Mesothelial cell of epicardium (in vitro differentiated cells): ENCODE data around the gene SH3PXD2B. TPM values are rescaled to one million over a fixed set of nuclear protein-coding genes. Genes with fewer than 3 reads are reported as not detected.

Experiments used
- DNase-seq, 2 experiments: peaks; one replicate each; pipeline ENCODE4 v3.0.0; 2021; ENCODE audit warnings: low spot score in 2 of 2; ENCODE audit not compliant: unreplicated experiment in 2 of 2
- H3K27ac Mint-ChIP-seq: 2 replicates; pipeline ENCODE4 v1.8.0; 2021; ENCODE audit warnings: mixed read lengths
- H3K27me3 Mint-ChIP-seq: 2 replicates; pipeline ENCODE4 v1.8.0; 2021; ENCODE audit warnings: low read depth, mixed read lengths
- H3K36me3 Mint-ChIP-seq: 2 replicates; pipeline ENCODE4 v1.8.0; 2021; ENCODE audit warnings: mixed read lengths
- H3K4me1 Mint-ChIP-seq: 2 replicates; pipeline ENCODE4 v1.8.0; 2021; ENCODE audit warnings: mixed read lengths
- H3K4me3 Mint-ChIP-seq: 2 replicates; pipeline ENCODE4 v1.8.0; 2021; ENCODE audit warnings: mild to moderate bottlenecking, moderate library complexity, mixed read lengths
- H3K9me3 Mint-ChIP-seq: 2 replicates; pipeline ENCODE4 v1.8.0; 2021; ENCODE audit warnings: mixed read lengths
- CTCF ChIP-seq: fragments of 200-600 bp; sonication (generic); IDR thresholded peaks from one replicate; pipeline ENCODE4 v1.5.0; 2021; ENCODE audit warnings: antibody characterized with exemption; ENCODE audit not compliant: unreplicated experiment
- total RNA-seq: library from RNA; stranded (reverse); gene quantifications from 3 replicates; pipeline ENCODE4 v1.2.1, GENCODE V29; 2021

SH3PXD2B gene
- total RNA-seq, 1 donor from 2014 or later = 68.9 TPM

DNA sequence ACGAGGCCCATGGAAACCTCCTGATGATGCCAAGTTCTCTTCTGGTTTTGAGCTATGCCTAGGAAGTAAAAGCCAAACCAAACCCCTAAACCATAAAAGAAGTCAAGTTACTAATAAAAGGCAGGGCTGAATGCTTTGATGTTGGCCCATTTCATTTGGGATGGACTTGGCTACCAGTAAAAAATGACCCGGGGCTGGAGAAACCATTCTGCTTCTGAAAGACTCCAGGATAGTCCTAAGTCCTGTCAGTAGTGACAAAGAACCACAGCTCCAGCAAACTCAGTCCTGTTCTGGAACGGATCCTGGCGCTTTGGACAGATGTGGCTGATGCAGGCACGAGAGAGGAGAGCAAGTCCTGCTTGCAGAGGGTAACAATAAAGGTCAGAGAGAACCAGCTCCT lies 68.6 kb downstream of the SH3PXD2B start:
- Mint-ChIP-seq H3K9me3 (peaks cover 3% of the 10 kb centered on the region), H3K4me3 (no peak overlapping the region), H3K4me1 (no peaks in the 10 kb centered on the region), H3K27ac (no peak overlapping the region), H3K36me3 (peaks cover 51% of the 10 kb centered on the region), H3K27me3 (no peaks in the 10 kb centered on the region)
- no peak for DNase-seq
- no peak for TF ChIP-seq CTCF

- Mint-ChIP-seq H3K27me3 (no peaks in the 10 kb centered on the region), H3K4me1 (no peaks in the 10 kb centered on the region), H3K9me3 (peaks cover 3% of the 10 kb centered on the region), H3K36me3 (peaks cover 49% of the 10 kb centered on the region), H3K4me3 (no peak overlapping the region), H3K27ac (no peak overlapping the region)
- no peak for TF ChIP-seq CTCF
- no peak for DNase-seq
Observed at GRCh38 chr5:172385010-172385563, 69.2 kb downstream of the SH3PXD2B start.

DNA sequence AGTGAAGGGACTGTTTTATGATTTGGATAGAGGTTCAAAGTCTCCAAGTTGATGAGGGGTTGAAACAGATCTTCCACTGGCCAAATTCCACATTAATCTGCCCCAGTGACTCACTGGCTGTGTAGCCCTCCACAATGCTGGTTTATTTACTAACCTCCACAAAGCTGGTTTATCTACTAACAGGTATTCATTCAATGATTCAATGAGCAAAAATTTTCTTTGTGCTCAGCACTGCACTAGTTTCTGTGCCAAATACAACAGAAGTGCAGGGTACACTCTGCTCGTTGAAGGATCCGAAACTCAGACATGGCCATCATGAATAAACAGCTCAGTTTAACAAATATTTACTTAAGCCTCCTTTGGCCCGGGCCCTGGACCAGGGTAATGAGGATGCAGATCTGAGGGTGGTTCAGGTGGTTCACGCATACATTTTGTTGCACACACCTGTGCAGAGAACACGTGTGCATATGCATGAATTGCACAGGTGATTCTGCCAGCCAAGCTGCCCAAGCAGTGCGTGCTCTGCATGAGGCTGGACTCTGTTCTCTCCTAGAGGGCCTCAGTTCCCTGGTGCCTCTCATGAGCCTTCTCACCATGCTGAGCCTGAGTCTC lies 71.0 kb downstream of the SH3PXD2B start:
- no peak for TF ChIP-seq CTCF
- H3K4me1 Mint-ChIP-seq = no peaks in the 10 kb centered on the region
- H3K4me3 Mint-ChIP-seq = no peak overlapping the region
- peaks cover 3% of the 10 kb centered on the region for H3K9me3 Mint-ChIP-seq
- H3K27me3 Mint-ChIP-seq = no peaks in the 10 kb centered on the region
- peaks cover 44% of the 10 kb centered on the region for H3K36me3 Mint-ChIP-seq
- H3K27ac Mint-ChIP-seq = no peak overlapping the region
- no peak for DNase-seq

GRCh38 chr5:172380987-172381643 lies 73.2 kb downstream of the SH3PXD2B start:
- H3K36me3 Mint-ChIP-seq = peaks cover 36% of the 10 kb centered on the region
- no peaks in the 10 kb centered on the region for H3K27me3 Mint-ChIP-seq
- H3K4me1 Mint-ChIP-seq = no peaks in the 10 kb centered on the region
- no peak overlapping the region for H3K4me3 Mint-ChIP-seq
- DNase-seq = no peak
- H3K27ac Mint-ChIP-seq = peak overlapping the region; percentile 49
- no peaks in the 10 kb centered on the region for H3K9me3 Mint-ChIP-seq
- TF ChIP-seq CTCF = no peak

GRCh38 chr5:172380301-172380986 lies 73.9 kb downstream of the SH3PXD2B start:
- Mint-ChIP-seq H3K27ac (peak overlapping the region; percentile 49), H3K36me3 (peaks cover 40% of the 10 kb centered on the region), H3K4me1 (no peaks in the 10 kb centered on the region), H3K9me3 (no peaks in the 10 kb centered on the region), H3K27me3 (no peaks in the 10 kb centered on the region), H3K4me3 (no peak overlapping the region)
- no peak for DNase-seq
- TF ChIP-seq CTCF = no peak
